Dermis microvascular lymphatic vessel endothelial cell (primary cell): ENCODE results near the gene CST7. TPM values are rescaled to one million over a fixed set of nuclear protein-coding genes. Genes with fewer than 3 reads are reported as not detected.
"Not testable (repeated sequence)": the region's sequence is repeated elsewhere in the genome, so short reads cannot be mapped to it uniquely, and the experiment has no call there.

Experiments used
- DNase-seq, 2 donors: peaks; one replicate each; pipeline versions ENCODE4 v3.0.0 to v3.0.0-alpha.2; 2010; ENCODE audit warnings: low read depth in 2 of 2
- total RNA-seq: library from RNA; depleted of rRNA; stranded (reverse); fragments of >200 nt; gene quantifications from 2 replicates; pipeline ENCODE4 v1.2.1, GENCODE V29; 2014

Gene CST7
- total RNA-seq, 1 donor from 2014 or later: not detected

- DNase-seq: not testable (repeated sequence)
These were observed 19.0 kb upstream of the CST7 start for GRCh38 chr20:24929867-24930723.

GRCh38 chr20:24930724-24931688 lies 18.1 kb upstream of the CST7 start:
- not testable (repeated sequence) for DNase-seq

- not testable (repeated sequence) for DNase-seq
These were observed 17.2 kb upstream of the CST7 start for GRCh38 chr20:24931893-24932292.

DNA sequence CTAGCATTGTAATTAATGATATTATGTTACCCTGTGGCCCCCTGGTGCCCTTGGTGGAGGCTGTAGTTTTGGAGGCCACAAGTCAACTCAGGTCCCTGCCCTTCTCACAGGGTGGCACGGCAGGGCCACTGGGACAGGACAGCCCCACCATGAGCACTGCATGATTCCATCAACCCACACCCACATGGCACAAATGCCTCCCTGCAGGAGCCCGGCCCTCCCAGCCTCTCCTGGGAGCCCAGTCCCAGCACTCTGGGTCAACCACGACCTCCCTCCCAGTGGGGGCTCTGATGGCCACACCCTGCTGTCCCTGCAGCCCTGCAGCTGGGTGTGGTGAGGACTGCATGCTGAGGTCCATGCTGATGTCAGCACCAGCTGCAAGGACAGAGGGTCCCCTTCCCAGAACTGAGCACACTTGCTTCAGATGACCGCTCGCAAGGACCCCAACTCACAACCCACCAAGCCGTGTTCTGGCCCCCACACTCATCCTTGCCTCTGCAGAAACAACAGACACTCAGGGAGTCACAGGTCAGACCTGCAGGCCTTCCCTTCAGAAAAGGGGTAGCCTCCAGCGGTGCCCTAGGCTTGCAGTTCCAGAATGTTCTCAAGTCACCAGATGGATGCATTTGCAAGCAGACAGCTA lies 15.7 kb upstream of the CST7 start:
- DNase-seq: no peak

DNA sequence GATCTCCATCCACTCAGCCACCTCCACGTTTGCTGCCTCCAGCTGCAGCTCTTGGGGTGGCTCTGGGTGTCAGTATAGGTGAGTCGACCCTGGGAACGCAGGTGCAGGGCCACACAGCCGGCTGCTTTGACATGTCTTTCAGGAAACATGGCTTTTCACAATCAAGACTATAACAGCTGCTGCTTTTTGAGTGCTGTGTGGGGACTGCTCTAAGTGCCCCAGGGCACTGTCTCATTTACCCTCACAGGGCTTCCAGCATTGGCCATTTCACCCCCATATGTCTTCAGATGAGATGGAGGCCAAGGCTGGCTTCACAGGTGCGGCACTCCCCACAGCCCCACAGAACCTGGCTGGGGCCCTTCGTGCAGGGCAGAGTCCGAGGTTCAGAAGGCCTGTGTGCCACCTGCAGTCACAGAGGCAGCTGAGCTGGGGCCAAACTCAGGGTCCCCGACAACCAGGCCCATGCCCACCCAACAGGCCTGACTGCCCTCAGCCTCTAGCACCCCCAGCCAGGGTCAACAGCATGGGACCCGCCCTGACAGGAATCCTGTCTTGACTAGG lies 14.9 kb upstream of the CST7 start:
- DNase-seq: no peak

GRCh38 chr20:24934716-24935115 lies 14.4 kb upstream of the CST7 start:
- DNase-seq: no peak

GRCh38 chr20:24935140-24935539 lies 13.9 kb upstream of the CST7 start:
- DNase-seq: no peak

DNA sequence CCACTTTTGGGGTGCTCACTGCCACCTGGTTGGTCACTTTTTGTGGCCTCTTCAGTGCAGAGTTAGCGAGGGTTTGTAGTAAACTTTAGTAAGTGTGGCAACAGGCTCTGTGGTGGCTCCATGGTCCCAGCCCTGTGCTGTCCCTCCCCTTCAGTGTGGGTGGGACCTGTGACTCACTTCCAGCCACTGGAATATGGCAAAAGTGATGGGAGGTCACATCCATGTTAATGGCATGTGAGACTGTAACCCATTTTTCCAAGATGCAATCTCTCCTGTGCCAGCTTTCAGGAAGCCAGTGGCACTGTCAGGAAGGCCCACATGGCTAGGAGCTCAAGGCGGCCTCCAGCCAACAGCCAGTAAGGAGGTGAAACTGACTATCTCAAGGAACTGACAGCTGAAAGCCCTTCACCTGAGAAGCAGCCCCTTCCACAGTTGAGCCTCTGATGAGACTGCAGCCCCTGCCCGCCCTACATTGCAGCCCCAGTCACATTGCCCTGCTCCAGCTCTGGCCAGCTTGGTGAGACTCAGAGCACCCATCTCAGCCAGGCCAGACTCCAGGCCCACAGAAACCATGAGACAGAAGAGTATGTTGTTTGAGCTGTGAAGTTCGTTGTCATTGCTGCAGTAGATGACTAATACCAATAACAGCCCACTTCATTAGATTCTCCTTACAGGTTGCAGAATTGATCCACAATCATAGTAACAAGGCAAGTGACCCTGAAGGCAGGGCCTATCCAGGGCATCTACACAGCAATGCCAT lies 13.1 kb upstream of the CST7 start:
- no peak for DNase-seq

DNA sequence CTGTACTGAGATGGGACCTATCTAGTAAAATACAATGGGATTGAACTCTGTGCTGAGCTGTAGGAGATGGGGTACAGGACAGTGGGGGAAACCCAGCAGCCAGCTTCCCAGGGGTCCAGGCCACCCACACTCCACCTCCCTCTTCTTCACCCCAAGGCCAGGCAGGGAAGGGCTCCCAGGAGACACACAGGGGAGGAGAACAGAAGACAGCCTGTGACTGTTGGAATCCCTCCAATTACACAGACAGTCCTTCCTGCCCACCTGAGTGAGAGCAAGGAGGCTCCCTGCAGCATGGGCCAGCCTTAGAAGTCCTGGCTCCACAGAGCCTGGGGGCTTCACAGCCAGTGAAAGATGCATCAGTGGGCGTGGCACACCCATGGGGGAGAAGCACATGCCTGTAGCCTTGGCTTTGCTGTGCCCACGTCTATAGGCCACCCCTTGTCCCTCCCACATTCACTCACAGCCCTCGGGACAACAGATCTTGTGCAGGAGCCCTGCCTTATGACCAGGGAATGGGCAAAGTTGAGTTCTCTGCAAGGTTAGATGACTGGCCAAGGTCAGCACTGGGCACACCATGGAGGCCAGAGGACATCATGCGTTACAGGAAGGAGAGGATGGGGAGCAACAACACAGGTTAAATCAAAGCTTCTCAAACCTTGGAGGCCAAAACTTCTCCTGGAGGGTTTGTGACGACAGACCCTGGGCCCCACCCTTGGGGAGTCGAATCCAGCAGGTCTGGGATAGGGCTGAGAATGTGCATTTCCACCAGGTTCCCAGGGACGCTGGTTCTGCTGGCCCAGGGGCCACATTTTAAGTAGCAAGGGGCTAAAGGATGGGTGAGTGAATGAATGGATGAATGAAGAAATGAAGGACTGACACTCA lies 12.3 kb upstream of the CST7 start:
- no peak for DNase-seq

GRCh38 chr20:24937579-24937978 lies 11.5 kb upstream of the CST7 start:
- DNase-seq: no peak

GRCh38 chr20:24938498-24938897 lies 10.6 kb upstream of the CST7 start:
- no peak for DNase-seq

GRCh38 chr20:24939036-24939435 lies 10.0 kb upstream of the CST7 start:
- no peak for DNase-seq

- no peak for DNase-seq
These were observed 6.4 kb upstream of the CST7 start for GRCh38 chr20:24942679-24943078.

DNA sequence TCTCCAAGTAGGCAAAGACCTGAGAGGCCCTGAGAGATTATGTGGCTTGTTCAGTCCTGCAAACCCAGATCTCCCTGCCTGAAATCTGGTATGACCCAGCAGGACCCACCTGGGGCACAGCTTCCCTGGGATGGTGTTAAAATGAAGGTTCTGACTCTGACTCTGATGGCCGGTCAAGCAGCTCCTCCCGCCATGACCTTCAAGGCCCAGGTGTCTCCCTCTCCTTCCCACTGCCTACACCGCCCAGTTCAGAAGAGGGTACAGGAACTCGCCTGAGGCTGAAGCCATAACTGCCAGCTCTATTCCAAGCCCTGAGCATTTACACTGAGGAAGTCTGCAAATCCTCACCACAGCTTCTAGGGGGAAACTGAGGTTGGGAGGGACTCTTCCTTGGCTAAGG lies 5.9 kb upstream of the CST7 start:
- DNase-seq: no peak

DNA sequence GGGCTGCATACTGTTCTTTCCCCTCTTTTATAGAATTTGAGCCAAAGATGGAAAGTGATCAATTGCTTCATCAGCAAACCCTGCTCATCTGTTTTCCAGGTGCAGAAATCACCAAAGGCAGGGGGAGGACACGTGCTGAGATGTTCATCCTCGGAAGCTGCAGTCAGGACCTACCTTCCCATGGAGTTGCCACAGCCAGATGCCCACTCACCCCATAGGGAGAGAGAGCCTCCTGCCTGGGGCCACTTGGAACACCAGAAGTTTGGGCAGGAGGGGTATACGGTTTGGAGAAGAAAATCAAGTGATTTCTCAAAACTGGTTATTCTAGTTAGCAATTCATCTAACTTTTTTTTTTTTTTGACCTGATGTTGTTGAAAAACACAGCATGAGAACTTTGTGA lies 5.3 kb upstream of the CST7 start:
- no peak for DNase-seq

DNA sequence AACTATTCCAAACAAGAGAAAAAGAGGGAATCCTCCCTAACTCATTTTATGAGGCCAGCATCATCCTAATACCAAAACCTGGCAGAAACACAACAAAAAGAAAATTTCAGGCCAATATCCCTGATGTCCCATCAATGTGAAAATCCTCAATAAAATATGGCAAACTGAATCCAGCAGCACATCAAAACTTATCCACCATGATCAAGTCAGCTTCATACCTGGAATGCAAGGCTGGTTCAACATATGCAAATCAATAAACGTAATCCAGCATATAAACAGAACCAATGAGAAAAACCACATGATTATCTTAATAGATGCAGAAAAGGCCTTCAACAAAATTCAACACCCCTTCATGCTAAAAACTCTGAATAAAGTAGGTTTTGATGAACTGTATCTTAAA lies 2.7 kb upstream of the CST7 start:
- DNase-seq: not testable (repeated sequence)

DNA sequence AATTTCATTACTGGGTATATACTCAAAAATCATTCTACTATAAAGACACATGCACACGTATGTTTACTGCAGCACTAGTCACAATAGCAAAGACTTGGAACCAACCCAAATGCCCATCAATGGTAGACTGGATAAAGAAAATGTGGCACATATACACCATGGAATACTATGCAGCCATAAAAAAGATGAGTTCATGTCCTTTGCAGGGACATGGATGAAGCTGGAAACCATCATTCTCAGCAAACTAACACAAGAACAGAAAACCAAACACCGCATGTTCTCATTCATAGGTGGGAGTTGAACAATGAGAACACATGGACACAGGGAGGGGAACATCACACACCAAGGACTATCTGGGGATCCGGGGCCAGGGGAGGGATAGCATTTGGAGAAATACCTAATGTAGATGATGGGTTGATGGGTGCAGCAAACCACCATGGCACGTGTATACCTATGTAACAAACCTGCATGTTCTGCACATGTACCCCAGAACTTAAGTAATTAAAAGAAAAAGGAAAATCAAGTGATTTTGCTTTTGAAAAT lies 602 bp upstream of the CST7 start:
- not testable (repeated sequence) for DNase-seq

- no peak for DNase-seq
These were observed 673 bp downstream of the CST7 start for GRCh38 chr20:24949756-24950127.

DNA sequence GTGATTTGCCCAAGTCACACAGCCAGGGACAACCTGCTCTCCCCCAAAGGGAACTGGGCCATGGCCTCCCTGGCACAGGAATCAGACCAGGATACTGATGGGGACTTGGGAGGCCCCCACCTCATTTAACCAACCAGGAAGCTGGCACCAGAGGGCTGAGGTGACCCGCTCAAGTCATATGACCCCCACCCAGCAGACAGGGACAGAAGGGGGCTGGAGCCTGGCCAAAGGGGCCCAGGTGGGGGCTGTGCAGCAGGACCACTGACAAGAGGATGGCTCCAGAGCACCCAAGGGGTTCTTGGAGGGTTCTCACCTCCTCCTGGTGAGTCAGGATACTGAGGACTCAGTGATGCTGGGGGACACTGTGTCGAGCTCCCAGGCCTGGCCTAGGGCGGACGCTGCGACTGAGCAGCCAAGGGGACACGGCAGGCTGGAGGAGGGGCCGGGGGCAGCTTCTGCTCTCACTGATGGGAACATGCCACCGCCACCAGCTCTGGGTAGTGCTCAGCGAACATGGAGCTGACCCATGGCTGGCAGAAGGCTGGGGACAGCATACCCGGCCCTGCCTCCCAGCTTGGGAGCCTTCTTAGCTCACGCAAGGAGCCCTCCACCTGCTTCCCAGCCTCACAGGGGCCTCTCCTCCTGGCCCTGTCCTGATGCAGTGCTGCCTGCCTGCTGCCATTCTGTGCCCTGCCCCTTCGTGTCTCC lies 1.2 kb downstream of the CST7 start:
- no peak for DNase-seq
